ENCODE data around the gene SPAG16.

GRCh38 chr2:213792045-213792444 lies 507.8 kb downstream of the SPAG16 start:
- TF ChIP-seq, protein P1, sequence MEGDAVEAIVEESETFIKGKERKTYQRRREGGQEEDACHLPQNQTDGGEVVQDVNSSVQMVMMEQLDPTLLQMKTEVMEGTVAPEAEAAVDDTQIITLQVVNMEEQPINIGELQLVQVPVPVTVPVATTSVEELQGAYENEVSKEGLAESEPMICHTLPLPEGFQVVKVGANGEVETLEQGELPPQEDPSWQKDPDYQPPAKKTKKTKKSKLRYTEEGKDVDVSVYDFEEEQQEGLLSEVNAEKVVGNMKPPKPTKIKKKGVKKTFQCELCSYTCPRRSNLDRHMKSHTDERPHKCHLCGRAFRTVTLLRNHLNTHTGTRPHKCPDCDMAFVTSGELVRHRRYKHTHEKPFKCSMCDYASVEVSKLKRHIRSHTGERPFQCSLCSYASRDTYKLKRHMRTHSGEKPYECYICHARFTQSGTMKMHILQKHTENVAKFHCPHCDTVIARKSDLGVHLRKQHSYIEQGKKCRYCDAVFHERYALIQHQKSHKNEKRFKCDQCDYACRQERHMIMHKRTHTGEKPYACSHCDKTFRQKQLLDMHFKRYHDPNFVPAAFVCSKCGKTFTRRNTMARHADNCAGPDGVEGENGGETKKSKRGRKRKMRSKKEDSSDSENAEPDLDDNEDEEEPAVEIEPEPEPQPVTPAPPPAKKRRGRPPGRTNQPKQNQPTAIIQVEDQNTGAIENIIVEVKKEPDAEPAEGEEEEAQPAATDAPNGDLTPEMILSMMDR (IDR thresholded peaks at IDR 0.05): no peak
- TF ChIP-seq POLR2A (IDR thresholded peaks at IDR 0.05): no peak
